IMR-90 (cell line): Measurements from ENCODE around the gene CRIM1. TPM values are rescaled to one million over a fixed set of nuclear protein-coding genes. Genes with fewer than 3 reads are reported as not detected.

ENCODE experiments used
- ATAC-seq: fragments of 200-7000 bp; cut with Tn5 transposase; 2 replicates; pipeline ENCODE4 v1.9.1; 2020; ENCODE audit warnings: low read depth, mild to moderate bottlenecking, moderate library complexity
- BruUV-seq: library from RNA; stranded (reverse); fragments of 400-500 nt; replicated peaks from 2 replicates; lab custom pipeline; 2021; lab: Mats Ljungman, UMichigan
- CTCF ChIA-PET: fragments of 300-600 bp; formaldehyde crosslinking; extraction: SDS; loops from one replicate; lab custom pipeline; 2021; ENCODE audit warnings: antibody characterized with exemption; lab: Yijun Ruan, JAX
- POLR2A ChIA-PET: fragments of 300-600 bp; sonication (Branson Sonifier 250); formaldehyde crosslinking; loops from one replicate; lab custom pipeline; 2022; ENCODE audit warnings: antibody characterized with exemption; ENCODE audit not compliant: unreplicated experiment; lab: Charles Lee
- DNase-seq: peaks from one replicate; pipeline ENCODE4 v3.0.0; 2013
- H2AFZ ChIP-seq: replicated peaks from 2 replicates; pipeline ENCODE3; 2013; ENCODE audit warnings: low read length, mild to moderate bottlenecking; ENCODE audit not compliant: poor library complexity
- H2AK5ac ChIP-seq: 2 replicates; pipeline ENCODE4 v1.6.1; 2013; ENCODE audit warnings: low read depth, low read length, inconsistent platforms
- H2AK9ac ChIP-seq: replicated peaks from 2 replicates; pipeline ENCODE3; 2013; ENCODE audit warnings: mild to moderate bottlenecking, low read depth, low read length, moderate library complexity; ENCODE audit not compliant: poor library complexity
- H2BK120ac ChIP-seq: 2 replicates; pipeline ENCODE4 v1.6.1; 2013; ENCODE audit warnings: low read depth, low read length, inconsistent platforms
- H2BK15ac ChIP-seq: 3 replicates; pipeline ENCODE4 v1.6.1; 2013; ENCODE audit warnings: low read depth, low read length, inconsistent platforms
- H2BK20ac ChIP-seq: 2 replicates; pipeline ENCODE4 v1.6.1; 2013; ENCODE audit warnings: low read depth, mild to moderate bottlenecking, inconsistent platforms, low read length, moderate library complexity
- H2BK5ac ChIP-seq: 2 replicates; pipeline ENCODE4 v1.6.1; 2013; ENCODE audit warnings: mild to moderate bottlenecking, low read depth, low read length, inconsistent platforms; ENCODE audit not compliant: poor library complexity, severe bottlenecking
- H3K14ac ChIP-seq: replicated peaks from 2 replicates; pipeline ENCODE4 v1.6.1; 2013; ENCODE audit warnings: low read depth, low read length, inconsistent platforms
- H3K18ac ChIP-seq: 2 replicates; pipeline ENCODE4 v1.6.1; 2013; ENCODE audit warnings: low read depth, low read length, control low read depth
- H3K23ac ChIP-seq: 2 replicates; pipeline ENCODE4 v1.6.1; 2013; ENCODE audit warnings: low read depth, low read length, inconsistent platforms
- H3K27ac ChIP-seq: 2 replicates; pipeline ENCODE4 v1.5.1; 2013; ENCODE audit warnings: mild to moderate bottlenecking, control low read depth, low read length; ENCODE audit not compliant: insufficient read depth
- H3K27me3 ChIP-seq: 2 replicates; pipeline ENCODE4 v1.6.1; 2013; ENCODE audit warnings: low read length; ENCODE audit not compliant: control insufficient read depth, insufficient read depth
- H3K36me3 ChIP-seq: 2 replicates; pipeline ENCODE4 v1.6.1; 2013; ENCODE audit warnings: low read length, mixed read lengths; ENCODE audit not compliant: control insufficient read depth, insufficient read depth
- H3K4ac ChIP-seq: 2 replicates; pipeline ENCODE4 v1.6.1; 2013; ENCODE audit warnings: low read depth, low read length, inconsistent platforms
- H3K4me1 ChIP-seq: 2 replicates; pipeline ENCODE4 v1.6.1; 2013; ENCODE audit warnings: low read length, mixed read lengths; ENCODE audit not compliant: control insufficient read depth, insufficient read depth
- H3K4me2 ChIP-seq: 2 replicates; pipeline ENCODE4 v1.6.1; 2013; ENCODE audit warnings: low read depth, mild to moderate bottlenecking, control low read depth, low read length, moderate library complexity
- H3K4me3 ChIP-seq: 2 replicates; pipeline ENCODE4 v1.5.1; 2013; ENCODE audit warnings: low read depth, mild to moderate bottlenecking, control low read depth, low read length, moderate library complexity; ENCODE audit not compliant: insufficient read depth
- H3K56ac ChIP-seq: 2 replicates; pipeline ENCODE4 v1.6.1; 2013; ENCODE audit warnings: low read length, inconsistent platforms; ENCODE audit not compliant: insufficient read depth; ENCODE audit errors: extremely low read depth
- H3K79me1 ChIP-seq, 2 experiments: 2 replicates each; pipeline ENCODE4 v1.6.1; 2013; ENCODE audit warnings: low read length in 2 of 2, inconsistent platforms in 1 of 2, low read depth in 1 of 2
- H3K9ac ChIP-seq: 2 replicates; pipeline ENCODE4 v1.6.1; 2013; ENCODE audit warnings: low read depth, low read length, control low read depth
- H3K9me1 ChIP-seq: 2 replicates; pipeline ENCODE4 v1.6.1; 2013; ENCODE audit warnings: low read length, inconsistent platforms; ENCODE audit not compliant: insufficient read depth
- H3K9me3 ChIP-seq: 2 replicates; pipeline ENCODE4 v1.6.1; 2013; ENCODE audit warnings: low read length; ENCODE audit not compliant: control insufficient read depth, insufficient read depth
- H4K20me1 ChIP-seq: 2 replicates; pipeline ENCODE4 v1.6.1; 2013; ENCODE audit warnings: low read length, inconsistent platforms; ENCODE audit not compliant: insufficient read depth
- H4K5ac ChIP-seq: 2 replicates; pipeline ENCODE4 v1.6.1; 2013; ENCODE audit warnings: mild to moderate bottlenecking, low read depth, low read length, control low read depth
- H4K8ac ChIP-seq, 2 experiments: 2 replicates each; pipeline ENCODE4 v1.6.1; 2013; ENCODE audit warnings: low read depth in 2 of 2, low read length in 2 of 2, control low read depth in 1 of 2, inconsistent platforms in 1 of 2
- H4K91ac ChIP-seq: 2 replicates; pipeline ENCODE4 v1.6.1; 2013; ENCODE audit warnings: low read depth, low read length, inconsistent platforms; ENCODE audit not compliant: insufficient read depth
- BHLHE40 ChIP-seq: fragments of 150-350 bp; IDR thresholded peaks from 2 replicates; pipeline ENCODE4 v1.6.1; 2016; ENCODE audit warnings: mild to moderate bottlenecking, low read depth, low read length
- CEBPB ChIP-seq: IDR thresholded peaks from 2 replicates; pipeline ENCODE4 v1.6.1; 2012; ENCODE audit warnings: low read depth, low read length, improper control_type of control experiment
- CHD1 ChIP-seq: IDR thresholded peaks from 2 replicates; pipeline ENCODE4 v1.6.1; 2012; ENCODE audit warnings: low read depth, low read length, improper control_type of control experiment
- CTCF ChIP-seq: conservative IDR thresholded peaks from 2 replicates; pipeline ENCODE4 v1.5.1; 2012; ENCODE audit warnings: mild to moderate bottlenecking, low read depth, low read length, improper control_type of control experiment
- FOS ChIP-seq: fragments of 150-350 bp; IDR thresholded peaks from 2 replicates; pipeline ENCODE4 v1.6.1; 2016; ENCODE audit warnings: low read depth, low read length
- MAFK ChIP-seq: IDR thresholded peaks from 2 replicates; pipeline ENCODE4 v1.6.1; 2012; ENCODE audit warnings: low read depth, low read length, improper control_type of control experiment
- MAZ ChIP-seq: IDR thresholded peaks from 2 replicates; pipeline ENCODE4 v1.6.1; 2012; ENCODE audit warnings: low read depth, mild to moderate bottlenecking, low read length, improper control_type of control experiment, moderate library complexity, borderline replicate concordance
- MXI1 ChIP-seq: IDR thresholded peaks from 2 replicates; pipeline ENCODE4 v1.6.1; 2012; ENCODE audit warnings: low read depth, mild to moderate bottlenecking, low read length, moderate library complexity, borderline replicate concordance
- NFE2L2 ChIP-seq: fragments of 150-350 bp; IDR thresholded peaks from 2 replicates; pipeline ENCODE4 v1.6.1; 2016; ENCODE audit warnings: low read depth, mild to moderate bottlenecking, low read length
- POLR2A ChIP-seq: IDR thresholded peaks from 2 replicates; pipeline ENCODE4 v1.6.1; 2012; ENCODE audit warnings: mild to moderate bottlenecking, low read depth, low read length
- RAD21 ChIP-seq: IDR thresholded peaks from 2 replicates; pipeline ENCODE4 v1.6.1; 2012; ENCODE audit warnings: low read length, improper control_type of control experiment
- RCOR1 ChIP-seq: IDR thresholded peaks from 2 replicates; pipeline ENCODE4 v1.6.1; 2012; ENCODE audit warnings: mild to moderate bottlenecking, low read length, improper control_type of control experiment; ENCODE audit not compliant: insufficient replicate concordance
- RFX5 ChIP-seq: IDR thresholded peaks from 2 replicates; pipeline ENCODE4 v1.8.0; 2012; ENCODE audit warnings: low read depth, mild to moderate bottlenecking, low read length, moderate library complexity
- SMC3 ChIP-seq: fragments of 150-350 bp; IDR thresholded peaks from 2 replicates; pipeline ENCODE4 v1.6.1; 2016; ENCODE audit warnings: low read depth, mild to moderate bottlenecking, antibody characterized with exemption, low read length, moderate library complexity
- USF2 ChIP-seq: fragments of 150-350 bp; IDR thresholded peaks from 2 replicates; pipeline ENCODE4 v1.6.1; 2017; ENCODE audit warnings: mild to moderate bottlenecking, antibody characterized with exemption, low read length, low read depth
- WGBS, 2 experiments: methylation state at CpG; one replicate each; pipeline versions ENCODE4 v1.1.5 to v1.1.7; 2013; ENCODE audit warnings: missing lambda C conversion rate in 2 of 2; ENCODE audit not compliant: insufficient read length in 1 of 2; ENCODE audit errors: extremely low coverage in 2 of 2; 5-methylcytosine and 5-hydroxymethylcytosine counted together
- dilution Hi-C: fragments of 300-500 bp; cut with HindIII; formaldehyde crosslinking; loops from one replicate; pipeline ENCODE4 v1.14.3; 2018; ENCODE audit warnings: low sequenced_read_pairs; ENCODE audit not compliant: unreplicated experiment
- in situ Hi-C: fragments of 300-500 bp; cut with MboI; formaldehyde crosslinking; loops from 3 replicates; pipeline ENCODE4 v1.14.3; 2019; ENCODE audit warnings: low sequenced_read_pairs, inconsistent platforms, mixed read lengths
- intact Hi-C: fragments of 100-400 bp; cut with micrococcal nuclease; formaldehyde crosslinking; loops from 2 replicates; pipeline ENCODE4 v1.10.0; 2022
- polyA plus RNA-seq, 3 experiments: library from polyadenylated mRNA; depleted of rRNA; stranded (reverse); fragments of >200 nt; gene quantifications; 2 replicates each; pipeline ENCODE4 v1.2.3, GENCODE V29; 2012; ENCODE audit warnings: low replicate concordance in 1 of 3
- total RNA-seq: library from RNA; depleted of rRNA; stranded (reverse); fragments of >200 nt; gene quantifications from 2 replicates; pipeline ENCODE4 v1.2.3, GENCODE V29; 2012
- TF ChIP-seq, protein P1 (sequence below): fragments of 150-350 bp; IDR thresholded peaks from 2 replicates; pipeline ENCODE4 v1.6.1; 2016; ENCODE audit warnings: low read depth, mild to moderate bottlenecking, low read length, moderate library complexity, borderline replicate concordance

CRIM1 gene
- total and polyA plus RNA-seq, 2 of the 4 experiments (the other 2 are of a cell fraction) = 285 to 490 TPM

DNA sequence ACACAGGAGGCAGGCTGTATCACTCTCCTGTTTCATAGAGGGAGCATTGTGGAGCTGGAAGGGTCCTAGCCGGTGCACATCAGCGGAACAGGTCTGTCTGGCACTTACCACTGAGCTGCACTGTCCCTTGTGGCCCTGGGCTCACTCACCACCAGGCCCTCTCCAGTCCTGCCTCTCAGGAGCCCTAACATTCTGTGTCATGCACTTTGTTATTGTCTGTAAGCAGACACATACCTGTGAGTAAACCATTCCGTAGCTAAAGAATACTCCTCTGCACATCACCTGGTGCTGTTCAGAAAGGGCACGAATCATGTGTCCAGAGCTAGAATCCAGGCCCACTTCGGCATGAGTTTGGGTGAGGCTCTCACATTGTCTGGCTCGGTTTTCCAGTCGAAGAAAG, 93.6 kb downstream of the CRIM1 start:
- in situ Hi-C loops (no loop called here), intact Hi-C loops (no loop called here), dilution Hi-C loops (no loop called here)
- no TSS peak for BruUV-seq
- Histone ChIP-seq H3K27me3 (no peaks in the 10 kb centered on the region), H3K4me2 (no peak overlapping the region), H3K4me1 (peaks cover 37% of the 10 kb centered on the region), H3K18ac (peak overlapping the region; percentile 79), H3K14ac (peak overlapping the region; percentile 72), H3K79me1 (peaks cover 45 to 76% of the 10 kb centered on the region in 2 experiments), H4K5ac (peak overlapping the region; percentile 4), H3K27ac (peak overlapping the region; percentile 30), H3K36me3 (peaks cover 37% of the 10 kb centered on the region), H4K8ac (peak overlapping the region; percentile 28 to 58), H4K20me1 (peaks cover 16% of the 10 kb centered on the region; the same call in 1 of the 2 replicates), H3K4ac (peak overlapping the region; percentile 76), H3K23ac (peak overlapping the region; percentile 70; the same call in 1 of the 2 replicates), H3K56ac (0 out of 2 replicates have a peak overlapping the region, but pooled peaks have one; percentile 3), H3K9me1 (peaks cover 30% of the 10 kb centered on the region), H2BK120ac (peak overlapping the region; percentile 73; the same call in 1 of the 2 replicates), H3K4me3 (no peak overlapping the region), H2AK9ac (no peak overlapping the region), H2BK15ac (peak overlapping the region; percentile 65; the same call in 1 of the 3 replicates), H2BK20ac (peak overlapping the region; percentile 54), H2BK5ac (peak overlapping the region; percentile 78), H3K9me3 (no peaks in the 10 kb centered on the region), H2AFZ (no peak overlapping the region), H3K9ac (peak overlapping the region; percentile 24; the same call in 1 of the 2 replicates), H2AK5ac (peak overlapping the region; percentile 59), H4K91ac (peak overlapping the region; percentile 80)
- TF ChIP-seq SMC3 (no peak), MAZ (no peak), NFE2L2 (no peak), RAD21 (no peak), RFX5 (no peak), CHD1 (no peak), FOS (no peak), MAFK (no peak), MXI1 (no peak), USF2 (no peak), CEBPB (no peak), CTCF (no peak), BHLHE40 (no peak), RCOR1 (no peak), POLR2A (no peak)
- TF ChIP-seq, protein P1, sequence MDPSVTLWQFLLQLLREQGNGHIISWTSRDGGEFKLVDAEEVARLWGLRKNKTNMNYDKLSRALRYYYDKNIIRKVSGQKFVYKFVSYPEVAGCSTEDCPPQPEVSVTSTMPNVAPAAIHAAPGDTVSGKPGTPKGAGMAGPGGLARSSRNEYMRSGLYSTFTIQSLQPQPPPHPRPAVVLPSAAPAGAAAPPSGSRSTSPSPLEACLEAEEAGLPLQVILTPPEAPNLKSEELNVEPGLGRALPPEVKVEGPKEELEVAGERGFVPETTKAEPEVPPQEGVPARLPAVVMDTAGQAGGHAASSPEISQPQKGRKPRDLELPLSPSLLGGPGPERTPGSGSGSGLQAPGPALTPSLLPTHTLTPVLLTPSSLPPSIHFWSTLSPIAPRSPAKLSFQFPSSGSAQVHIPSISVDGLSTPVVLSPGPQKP = no peak
- CTCF ChIA-PET = interaction anchor here (0.6 kb wide), 1 partner anchor 83 kb away, joined by 4 read pairs; no protein-coding TSS in a partner anchor
- POLR2A ChIA-PET = no interaction called here
- ATAC-seq (no peak), DNase-seq (no peak)
- WGBS, 2 experiments = no CpG with 5 or more reads among the region's 7 CpGs
